H9 (cell line): ENCODE data around the gene SLC25A18. TPM values are rescaled to one million over a fixed set of nuclear protein-coding genes. Genes with fewer than 3 reads are reported as not detected.

Source experiments
- DNase-seq: peaks from one replicate; pipeline ENCODE4 v3.0.0-alpha.2; 2017
- H2AFZ ChIP-seq: one replicate; pipeline ENCODE4 v1.6.1; 2013; ENCODE audit warnings: mild to moderate bottlenecking, low read length, control low read depth, moderate library complexity
- H2AK5ac ChIP-seq: 2 replicates; pipeline ENCODE4 v1.6.1; 2013; ENCODE audit warnings: low read length, control low read depth, mixed read lengths; ENCODE audit not compliant: insufficient read length
- H2BK120ac ChIP-seq: one replicate; pipeline ENCODE4 v1.6.1; 2013; ENCODE audit warnings: low read depth, mild to moderate bottlenecking, low read length, control low read depth, inconsistent platforms; ENCODE audit not compliant: poor library complexity, severe bottlenecking
- H2BK12ac ChIP-seq: 2 replicates; pipeline ENCODE4 v1.6.1; 2013; ENCODE audit warnings: low read length, control low read depth, mixed read lengths, low read depth; ENCODE audit not compliant: insufficient read length
- H2BK15ac ChIP-seq: 2 replicates; pipeline ENCODE4 v1.6.1; 2013; ENCODE audit warnings: low read depth, low read length, control low read depth
- H2BK20ac ChIP-seq: one replicate; pipeline ENCODE4 v1.6.1; 2013; ENCODE audit warnings: low read depth, mild to moderate bottlenecking, low read length, control low read depth, inconsistent platforms; ENCODE audit not compliant: poor library complexity, severe bottlenecking
- H2BK5ac ChIP-seq: 2 replicates; pipeline ENCODE4 v1.6.1; 2013; ENCODE audit warnings: low read length, control low read depth, mixed read lengths; ENCODE audit not compliant: insufficient read length
- H3K14ac ChIP-seq: 2 replicates; pipeline ENCODE4 v1.6.1; 2013; ENCODE audit warnings: low read length, control low read depth; ENCODE audit not compliant: insufficient read depth
- H3K18ac ChIP-seq: 2 replicates; pipeline ENCODE4 v1.6.1; 2013; ENCODE audit warnings: low read depth, mild to moderate bottlenecking, mixed read lengths, low read length, control low read depth; ENCODE audit not compliant: insufficient read length
- H3K23ac ChIP-seq: 2 replicates; pipeline ENCODE4 v1.6.1; 2013; ENCODE audit warnings: low read length, control low read depth, mixed read lengths, low read depth; ENCODE audit not compliant: insufficient read length
- H3K23me2 ChIP-seq: 2 replicates; pipeline ENCODE4 v1.6.1; 2013; ENCODE audit warnings: low read depth, mild to moderate bottlenecking, mixed read lengths, low read length, control low read depth; ENCODE audit not compliant: insufficient read length, poor library complexity, severe bottlenecking
- H3K27ac ChIP-seq: 2 replicates; pipeline ENCODE4 v1.5.1; 2013; ENCODE audit warnings: low read length, control low read depth, mixed read lengths, low read depth; ENCODE audit not compliant: insufficient read length
- H3K27me3 ChIP-seq: 2 replicates; pipeline ENCODE4 v1.6.1; 2013; ENCODE audit warnings: low read length, control low read depth, inconsistent platforms; ENCODE audit not compliant: insufficient read depth
- H3K4ac ChIP-seq: 2 replicates; pipeline ENCODE4 v1.6.1; 2013; ENCODE audit warnings: low read depth, mild to moderate bottlenecking, control low read depth, inconsistent platforms, low read length, moderate library complexity
- H3K4me1 ChIP-seq: 2 replicates; pipeline ENCODE4 v1.6.1; 2013; ENCODE audit warnings: low read length, control low read depth, inconsistent platforms; ENCODE audit not compliant: insufficient read depth
- H3K4me2 ChIP-seq: 2 replicates; pipeline ENCODE4 v1.6.1; 2013; ENCODE audit warnings: low read length, control low read depth, mixed read lengths; ENCODE audit not compliant: insufficient read length, insufficient read depth
- H3K56ac ChIP-seq: 2 replicates; pipeline ENCODE4 v1.6.1; 2013; ENCODE audit warnings: low read depth, mild to moderate bottlenecking, mixed read lengths, low read length, control low read depth; ENCODE audit not compliant: insufficient read length
- H3K79me1 ChIP-seq: 2 replicates; pipeline ENCODE4 v1.6.1; 2013; ENCODE audit warnings: low read depth, mild to moderate bottlenecking, moderate library complexity, low read length, control low read depth, inconsistent platforms; ENCODE audit not compliant: insufficient read depth, poor library complexity, severe bottlenecking
- H3K79me2 ChIP-seq: 2 replicates; pipeline ENCODE4 v1.6.1; 2013; ENCODE audit warnings: low read length, control low read depth, inconsistent platforms; ENCODE audit not compliant: insufficient read depth
- H3K9ac ChIP-seq: 2 replicates; pipeline ENCODE4 v1.6.1; 2013; ENCODE audit warnings: low read length, control low read depth, mixed read lengths; ENCODE audit not compliant: insufficient read length; ENCODE audit errors: extremely low read depth
- H3K9me3 ChIP-seq: one replicate; pipeline ENCODE4 v1.6.1; 2013; ENCODE audit warnings: low read depth, low read length, inconsistent platforms; ENCODE audit not compliant: control insufficient read depth
- H3T11ph ChIP-seq: one replicate; pipeline ENCODE4 v1.6.1; 2013; ENCODE audit warnings: mild to moderate bottlenecking, low read length, control low read depth, inconsistent platforms
- H4K20me1 ChIP-seq: one replicate; pipeline ENCODE4 v1.6.1; 2013; ENCODE audit not compliant: control insufficient read depth, insufficient read length, insufficient read depth
- H4K5ac ChIP-seq: 2 replicates; pipeline ENCODE4 v1.6.1; 2013; ENCODE audit warnings: low read depth, mild to moderate bottlenecking, mixed read lengths, low read length, control low read depth; ENCODE audit not compliant: insufficient read length
- H4K8ac ChIP-seq: replicated peaks from 2 replicates; pipeline ENCODE4 v1.6.1; 2013; ENCODE audit warnings: low read length, control low read depth, mixed read lengths, low read depth; ENCODE audit not compliant: insufficient read length
- H4K91ac ChIP-seq: 2 replicates; pipeline ENCODE4 v1.6.1; 2013; ENCODE audit warnings: low read depth, mild to moderate bottlenecking, moderate library complexity, mixed read lengths, low read length, control low read depth; ENCODE audit not compliant: insufficient read length
- H3K27ac Mint-ChIP-seq, 3 experiments: 2 replicates in 2 of 3; 3 replicates in 1 of 3; pipeline ENCODE4 v1.8.0; 2020 to 2021; ENCODE audit warnings: mixed read lengths in 3 of 3, mild to moderate bottlenecking in 1 of 3, moderate library complexity in 1 of 3
- H3K27me3 Mint-ChIP-seq: 2 replicates; pipeline ENCODE4 v1.8.0; 2021; ENCODE audit warnings: low read depth, mild to moderate bottlenecking, moderate library complexity, mixed read lengths
- H3K36me3 Mint-ChIP-seq, 3 experiments: 2 replicates in 2 of 3; 3 replicates in 1 of 3; pipeline ENCODE4 v1.8.0; 2020 to 2021; ENCODE audit warnings: low read depth in 3 of 3, mixed read lengths in 3 of 3; ENCODE audit not compliant: insufficient read depth in 1 of 3
- H3K4me1 Mint-ChIP-seq, 2 experiments: 2 replicates each; pipeline ENCODE4 v1.8.0; 2020; ENCODE audit warnings: mixed read lengths in 2 of 2
- H3K4me3 Mint-ChIP-seq, 2 experiments: 2 replicates in 1 of 2; 3 replicates in 1 of 2; pipeline ENCODE4 v1.8.0; 2020 to 2021; ENCODE audit warnings: mild to moderate bottlenecking in 2 of 2, mixed read lengths in 2 of 2, moderate library complexity in 1 of 2
- H3K9me3 Mint-ChIP-seq, 2 experiments: 2 replicates in 1 of 2; 3 replicates in 1 of 2; pipeline ENCODE4 v1.8.0; 2020; ENCODE audit warnings: mild to moderate bottlenecking in 2 of 2, mixed read lengths in 2 of 2, moderate library complexity in 1 of 2
- WGBS: extraction: QIAGEN DNeasy Blood & Tissue Kit; methylation state at CpG from one replicate; pipeline ENCODE4 v1.1.7; 2013; ENCODE audit warnings: missing lambda C conversion rate, low lambda C conversion rate, mixed read lengths; ENCODE audit not compliant: insufficient read length; ENCODE audit errors: extremely low coverage; 5-methylcytosine and 5-hydroxymethylcytosine counted together
- total RNA-seq: library from RNA; stranded (reverse); gene quantifications from 2 replicates; pipeline ENCODE4 v1.2.1, GENCODE V29; 2021
- TF ChIP-seq, protein P1 (sequence below): fragments of 200-600 bp; sonication (generic); conservative IDR thresholded peaks from 3 replicates; pipeline ENCODE4 v1.8.0; 2021; ENCODE audit warnings: antibody characterized with exemption, mild to moderate bottlenecking

The SLC25A18 gene
- total RNA-seq, 1 experiment from 2014 or later = 2.3 TPM

DNA sequence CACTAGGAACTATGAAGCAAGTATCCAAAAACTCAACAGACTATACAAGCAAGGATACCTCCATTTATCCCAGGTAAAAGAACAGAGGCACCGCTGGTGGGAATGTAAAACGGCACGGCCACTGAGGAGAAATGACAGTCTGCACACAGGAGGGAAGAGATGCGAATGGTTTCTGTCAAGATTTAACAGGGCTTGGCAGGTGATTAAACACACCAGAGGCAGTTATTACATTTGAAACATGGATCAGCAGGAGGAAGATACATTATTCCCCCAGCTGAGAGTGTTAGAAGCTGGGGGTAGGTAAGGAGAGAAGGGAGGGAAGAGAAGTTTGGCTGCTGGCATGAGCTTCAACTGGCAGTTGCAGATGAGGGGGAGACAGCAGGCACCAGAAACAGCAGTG is 35.0 kb downstream of the SLC25A18 start:
- H3K56ac ChIP-seq = no peak overlapping the region
- no peak overlapping the region for H2BK5ac ChIP-seq
- no peak overlapping the region for H3K4ac ChIP-seq
- H3K27me3 ChIP-seq = no peaks in the 10 kb centered on the region
- Mint-ChIP-seq H3K36me3 (peaks cover 35 to 75% (median 73%) of the 10 kb centered on the region in 3 experiments), H3K9me3 (no peaks in the 10 kb centered on the region), H3K4me3 (no peak overlapping the region), H3K27me3 (no peaks in the 10 kb centered on the region), H3K27ac (no peak overlapping the region), H3K4me1 (no peaks in the 10 kb centered on the region)
- no peak overlapping the region for H2BK15ac ChIP-seq
- no peak overlapping the region for H2BK120ac ChIP-seq
- no peak overlapping the region for H4K91ac ChIP-seq
- H3K23ac ChIP-seq = no peak overlapping the region
- no peak overlapping the region for H3K9ac ChIP-seq
- H2BK12ac ChIP-seq = no peak overlapping the region
- TF ChIP-seq, protein P1, sequence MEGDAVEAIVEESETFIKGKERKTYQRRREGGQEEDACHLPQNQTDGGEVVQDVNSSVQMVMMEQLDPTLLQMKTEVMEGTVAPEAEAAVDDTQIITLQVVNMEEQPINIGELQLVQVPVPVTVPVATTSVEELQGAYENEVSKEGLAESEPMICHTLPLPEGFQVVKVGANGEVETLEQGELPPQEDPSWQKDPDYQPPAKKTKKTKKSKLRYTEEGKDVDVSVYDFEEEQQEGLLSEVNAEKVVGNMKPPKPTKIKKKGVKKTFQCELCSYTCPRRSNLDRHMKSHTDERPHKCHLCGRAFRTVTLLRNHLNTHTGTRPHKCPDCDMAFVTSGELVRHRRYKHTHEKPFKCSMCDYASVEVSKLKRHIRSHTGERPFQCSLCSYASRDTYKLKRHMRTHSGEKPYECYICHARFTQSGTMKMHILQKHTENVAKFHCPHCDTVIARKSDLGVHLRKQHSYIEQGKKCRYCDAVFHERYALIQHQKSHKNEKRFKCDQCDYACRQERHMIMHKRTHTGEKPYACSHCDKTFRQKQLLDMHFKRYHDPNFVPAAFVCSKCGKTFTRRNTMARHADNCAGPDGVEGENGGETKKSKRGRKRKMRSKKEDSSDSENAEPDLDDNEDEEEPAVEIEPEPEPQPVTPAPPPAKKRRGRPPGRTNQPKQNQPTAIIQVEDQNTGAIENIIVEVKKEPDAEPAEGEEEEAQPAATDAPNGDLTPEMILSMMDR = no peak
- H2AK5ac ChIP-seq = no peak overlapping the region
- no peaks in the 10 kb centered on the region for H3K4me1 ChIP-seq
- DNase-seq = no peak
- H3T11ph ChIP-seq = no peak overlapping the region
- H3K27ac ChIP-seq = no peak overlapping the region
- no peak overlapping the region for H4K8ac ChIP-seq
- no peak overlapping the region for H3K4me2 ChIP-seq
- no peak overlapping the region for H4K5ac ChIP-seq
- H2AFZ ChIP-seq = no peak overlapping the region
- H3K9me3 ChIP-seq = no peaks in the 10 kb centered on the region
- no peaks in the 10 kb centered on the region for H3K23me2 ChIP-seq
- no peak overlapping the region for H3K18ac ChIP-seq
- H3K14ac ChIP-seq = no peak overlapping the region
- H3K79me2 ChIP-seq = no peaks in the 10 kb centered on the region
- H2BK20ac ChIP-seq = no peak overlapping the region
- WGBS = no CpG with 5 or more reads among the region's 4 CpGs
- H3K79me1 ChIP-seq = no peaks in the 10 kb centered on the region
- H4K20me1 ChIP-seq = no peaks in the 10 kb centered on the region
